ENCODE data around the gene NEU3.

NEU3 gene

DNA sequence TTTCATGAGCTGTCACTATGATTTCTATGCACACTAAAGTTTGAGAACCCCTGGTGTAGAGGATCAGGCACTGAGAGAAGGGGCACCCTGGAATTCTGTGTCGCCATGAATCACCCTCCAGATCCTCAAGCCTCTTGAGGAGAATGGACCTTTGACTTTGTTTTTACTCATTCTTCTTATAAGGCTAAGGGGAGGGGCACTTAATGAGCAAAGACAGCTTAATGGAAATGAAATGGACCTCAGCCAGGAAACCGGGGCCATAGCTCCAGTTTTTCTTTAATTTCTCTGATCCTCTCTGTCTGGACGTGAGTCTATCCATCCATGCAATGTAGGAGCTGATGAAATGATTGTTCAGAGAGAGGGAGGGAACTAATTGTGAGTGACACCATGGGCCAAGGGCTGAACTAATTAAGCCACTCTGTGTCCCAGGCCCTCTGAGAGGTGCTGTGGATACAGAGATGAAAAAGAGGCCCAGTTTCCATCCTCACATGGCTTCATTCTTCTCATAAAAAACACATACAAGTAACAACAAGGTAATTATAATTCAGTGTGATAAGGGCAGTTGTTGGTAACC lies 75.1 kb downstream of the NEU3 start:
- DNase-seq (ENCODE audit: low read depth in 2 of 2) = no peak

DNA sequence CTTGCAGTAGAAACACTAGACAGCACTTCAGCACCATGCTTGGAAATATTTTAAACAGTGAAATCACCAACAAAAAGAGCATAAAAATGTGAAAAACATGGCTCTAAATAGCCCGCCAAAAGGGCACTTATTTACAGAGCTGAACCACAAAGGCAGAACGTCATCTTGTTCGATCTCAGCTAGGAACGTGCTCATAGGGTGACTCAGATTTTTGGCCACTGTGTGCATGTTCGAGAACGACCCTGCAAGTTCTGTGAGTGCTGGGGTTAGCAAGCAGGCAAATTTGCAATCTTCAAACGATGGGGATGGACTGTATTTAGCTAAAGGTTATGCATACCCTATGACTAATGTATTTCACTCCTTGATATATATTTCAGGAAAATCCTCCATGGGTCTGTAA lies 77.3 kb downstream of the NEU3 start:
- no peak for DNase-seq (ENCODE audit: low read depth in 2 of 2)

Data from activated CD8-positive, alpha-beta memory T cell treated with anti-CD3 and anti-CD28 coated beads for 4 hours (primary cell).